H9 (cell line): Measurements from ENCODE around the gene RIT2. TPM values are rescaled to one million over a fixed set of nuclear protein-coding genes. Genes with fewer than 3 reads are reported as not detected.
A peak's percentile ranks its signal among the peaks of the same experiment; 100 is the strongest.

Experiments
- DNase-seq: peaks from one replicate; pipeline ENCODE4 v3.0.0-alpha.2; 2017
- H2AFZ ChIP-seq: one replicate; pipeline ENCODE4 v1.6.1; 2013; ENCODE audit warnings: mild to moderate bottlenecking, low read length, control low read depth, moderate library complexity
- H2AK5ac ChIP-seq: 2 replicates; pipeline ENCODE4 v1.6.1; 2013; ENCODE audit warnings: low read length, control low read depth, mixed read lengths; ENCODE audit not compliant: insufficient read length
- H2BK120ac ChIP-seq: one replicate; pipeline ENCODE4 v1.6.1; 2013; ENCODE audit warnings: low read depth, mild to moderate bottlenecking, low read length, control low read depth, inconsistent platforms; ENCODE audit not compliant: poor library complexity, severe bottlenecking
- H2BK12ac ChIP-seq: 2 replicates; pipeline ENCODE4 v1.6.1; 2013; ENCODE audit warnings: low read length, control low read depth, mixed read lengths, low read depth; ENCODE audit not compliant: insufficient read length
- H2BK15ac ChIP-seq: 2 replicates; pipeline ENCODE4 v1.6.1; 2013; ENCODE audit warnings: low read depth, low read length, control low read depth
- H2BK20ac ChIP-seq: one replicate; pipeline ENCODE4 v1.6.1; 2013; ENCODE audit warnings: low read depth, mild to moderate bottlenecking, low read length, control low read depth, inconsistent platforms; ENCODE audit not compliant: poor library complexity, severe bottlenecking
- H2BK5ac ChIP-seq: 2 replicates; pipeline ENCODE4 v1.6.1; 2013; ENCODE audit warnings: low read length, control low read depth, mixed read lengths; ENCODE audit not compliant: insufficient read length
- H3K14ac ChIP-seq: 2 replicates; pipeline ENCODE4 v1.6.1; 2013; ENCODE audit warnings: low read length, control low read depth; ENCODE audit not compliant: insufficient read depth
- H3K18ac ChIP-seq: 2 replicates; pipeline ENCODE4 v1.6.1; 2013; ENCODE audit warnings: low read depth, mild to moderate bottlenecking, mixed read lengths, low read length, control low read depth; ENCODE audit not compliant: insufficient read length
- H3K23ac ChIP-seq: 2 replicates; pipeline ENCODE4 v1.6.1; 2013; ENCODE audit warnings: low read length, control low read depth, mixed read lengths, low read depth; ENCODE audit not compliant: insufficient read length
- H3K23me2 ChIP-seq: 2 replicates; pipeline ENCODE4 v1.6.1; 2013; ENCODE audit warnings: low read depth, mild to moderate bottlenecking, mixed read lengths, low read length, control low read depth; ENCODE audit not compliant: insufficient read length, poor library complexity, severe bottlenecking
- H3K27ac ChIP-seq: 2 replicates; pipeline ENCODE4 v1.5.1; 2013; ENCODE audit warnings: low read length, control low read depth, mixed read lengths, low read depth; ENCODE audit not compliant: insufficient read length
- H3K27me3 ChIP-seq: 2 replicates; pipeline ENCODE4 v1.6.1; 2013; ENCODE audit warnings: low read length, control low read depth, inconsistent platforms; ENCODE audit not compliant: insufficient read depth
- H3K4ac ChIP-seq: 2 replicates; pipeline ENCODE4 v1.6.1; 2013; ENCODE audit warnings: low read depth, mild to moderate bottlenecking, control low read depth, inconsistent platforms, low read length, moderate library complexity
- H3K4me1 ChIP-seq: 2 replicates; pipeline ENCODE4 v1.6.1; 2013; ENCODE audit warnings: low read length, control low read depth, inconsistent platforms; ENCODE audit not compliant: insufficient read depth
- H3K4me2 ChIP-seq: 2 replicates; pipeline ENCODE4 v1.6.1; 2013; ENCODE audit warnings: low read length, control low read depth, mixed read lengths; ENCODE audit not compliant: insufficient read length, insufficient read depth
- H3K56ac ChIP-seq: 2 replicates; pipeline ENCODE4 v1.6.1; 2013; ENCODE audit warnings: low read depth, mild to moderate bottlenecking, mixed read lengths, low read length, control low read depth; ENCODE audit not compliant: insufficient read length
- H3K79me1 ChIP-seq: 2 replicates; pipeline ENCODE4 v1.6.1; 2013; ENCODE audit warnings: low read depth, mild to moderate bottlenecking, moderate library complexity, low read length, control low read depth, inconsistent platforms; ENCODE audit not compliant: insufficient read depth, poor library complexity, severe bottlenecking
- H3K79me2 ChIP-seq: 2 replicates; pipeline ENCODE4 v1.6.1; 2013; ENCODE audit warnings: low read length, control low read depth, inconsistent platforms; ENCODE audit not compliant: insufficient read depth
- H3K9ac ChIP-seq: 2 replicates; pipeline ENCODE4 v1.6.1; 2013; ENCODE audit warnings: low read length, control low read depth, mixed read lengths; ENCODE audit not compliant: insufficient read length; ENCODE audit errors: extremely low read depth
- H3K9me3 ChIP-seq: one replicate; pipeline ENCODE4 v1.6.1; 2013; ENCODE audit warnings: low read depth, low read length, inconsistent platforms; ENCODE audit not compliant: control insufficient read depth
- H3T11ph ChIP-seq: one replicate; pipeline ENCODE4 v1.6.1; 2013; ENCODE audit warnings: mild to moderate bottlenecking, low read length, control low read depth, inconsistent platforms
- H4K20me1 ChIP-seq: one replicate; pipeline ENCODE4 v1.6.1; 2013; ENCODE audit not compliant: control insufficient read depth, insufficient read length, insufficient read depth
- H4K5ac ChIP-seq: 2 replicates; pipeline ENCODE4 v1.6.1; 2013; ENCODE audit warnings: low read depth, mild to moderate bottlenecking, mixed read lengths, low read length, control low read depth; ENCODE audit not compliant: insufficient read length
- H4K8ac ChIP-seq: replicated peaks from 2 replicates; pipeline ENCODE4 v1.6.1; 2013; ENCODE audit warnings: low read length, control low read depth, mixed read lengths, low read depth; ENCODE audit not compliant: insufficient read length
- H4K91ac ChIP-seq: 2 replicates; pipeline ENCODE4 v1.6.1; 2013; ENCODE audit warnings: low read depth, mild to moderate bottlenecking, moderate library complexity, mixed read lengths, low read length, control low read depth; ENCODE audit not compliant: insufficient read length
- H3K27ac Mint-ChIP-seq, 3 experiments: 2 replicates in 2 of 3; 3 replicates in 1 of 3; pipeline ENCODE4 v1.8.0; 2020 to 2021; ENCODE audit warnings: mixed read lengths in 3 of 3, mild to moderate bottlenecking in 1 of 3, moderate library complexity in 1 of 3
- H3K27me3 Mint-ChIP-seq: 2 replicates; pipeline ENCODE4 v1.8.0; 2021; ENCODE audit warnings: low read depth, mild to moderate bottlenecking, moderate library complexity, mixed read lengths
- H3K36me3 Mint-ChIP-seq, 3 experiments: 2 replicates in 2 of 3; 3 replicates in 1 of 3; pipeline ENCODE4 v1.8.0; 2020 to 2021; ENCODE audit warnings: low read depth in 3 of 3, mixed read lengths in 3 of 3; ENCODE audit not compliant: insufficient read depth in 1 of 3
- H3K4me1 Mint-ChIP-seq, 2 experiments: 2 replicates each; pipeline ENCODE4 v1.8.0; 2020; ENCODE audit warnings: mixed read lengths in 2 of 2
- H3K4me3 Mint-ChIP-seq, 2 experiments: 2 replicates in 1 of 2; 3 replicates in 1 of 2; pipeline ENCODE4 v1.8.0; 2020 to 2021; ENCODE audit warnings: mild to moderate bottlenecking in 2 of 2, mixed read lengths in 2 of 2, moderate library complexity in 1 of 2
- H3K9me3 Mint-ChIP-seq, 2 experiments: 2 replicates in 1 of 2; 3 replicates in 1 of 2; pipeline ENCODE4 v1.8.0; 2020; ENCODE audit warnings: mild to moderate bottlenecking in 2 of 2, mixed read lengths in 2 of 2, moderate library complexity in 1 of 2
- CTCF ChIP-seq: fragments of 200-600 bp; sonication (generic); conservative IDR thresholded peaks from 3 replicates; pipeline ENCODE4 v1.8.0; 2021; ENCODE audit warnings: antibody characterized with exemption, mild to moderate bottlenecking
- WGBS: extraction: QIAGEN DNeasy Blood & Tissue Kit; methylation state at CpG from one replicate; pipeline ENCODE4 v1.1.7; 2013; ENCODE audit warnings: missing lambda C conversion rate, low lambda C conversion rate, mixed read lengths; ENCODE audit not compliant: insufficient read length; ENCODE audit errors: extremely low coverage; 5-methylcytosine and 5-hydroxymethylcytosine counted together
- total RNA-seq: library from RNA; stranded (reverse); gene quantifications from 2 replicates; pipeline ENCODE4 v1.2.1, GENCODE V29; 2021

Gene RIT2
- total RNA-seq, 1 experiment from 2014 or later = 1.2 TPM

- TF ChIP-seq CTCF = no peak
- Histone ChIP-seq H3K9me3 (no peaks in the 10 kb centered on the region), H3K79me1 (no peaks in the 10 kb centered on the region), H2BK120ac (no peak overlapping the region), H3K4ac (no peak overlapping the region), H2BK15ac (no peak overlapping the region), H4K20me1 (no peaks in the 10 kb centered on the region), H4K91ac (no peak overlapping the region), H3K4me2 (no peak overlapping the region), H3T11ph (no peak overlapping the region), H4K5ac (no peak overlapping the region), H2BK20ac (no peak overlapping the region), H3K18ac (no peak overlapping the region), H3K79me2 (no peaks in the 10 kb centered on the region), H3K23ac (no peak overlapping the region), H3K27me3 (no peaks in the 10 kb centered on the region), H3K56ac (no peak overlapping the region), H3K27ac (no peak overlapping the region), H2AK5ac (no peak overlapping the region), H3K4me1 (0 out of 2 replicates have a peak, but pooled peaks cover 2% of the 10 kb centered on the region), H2BK12ac (no peak overlapping the region), H3K14ac (no peak overlapping the region), H3K23me2 (no peaks in the 10 kb centered on the region), H2BK5ac (no peak overlapping the region), H2AFZ (peak overlapping the region; percentile 62), H3K9ac (no peak overlapping the region), H4K8ac (no peak overlapping the region)
- Mint-ChIP-seq H3K36me3 (no peaks in the 10 kb centered on the region), H3K27ac (no peak overlapping the region), H3K4me3 (no peak overlapping the region), H3K4me1 (peaks cover 5 to 11% of the 10 kb centered on the region in 2 experiments), H3K9me3 (no peaks in the 10 kb centered on the region), H3K27me3 (no peaks in the 10 kb centered on the region)
- no peak for DNase-seq
- WGBS = no CpG with 5 or more reads among the region's 4 CpGs
These were observed 7.0 kb downstream of the RIT2 start for GRCh38 chr18:43108469-43108868.
